Keratinocyte (primary cell): ENCODE data around the gene SLC35A2.

Experiments
- CTCF ChIP-seq, 3 experiments: IDR thresholded peaks in 1 of 3; conservative IDR thresholded peaks in 1 of 3; optimal IDR thresholded peaks in 1 of 3; 2 replicates in 2 of 3; 3 replicates in 1 of 3; pipeline versions ENCODE3 to v1.5.1; 2011; ENCODE audit warnings: low read length in 3 of 3, mild to moderate bottlenecking in 3 of 3, moderate library complexity in 2 of 3, control low read depth in 1 of 3, inconsistent platforms in 1 of 3; ENCODE audit not compliant: insufficient read depth in 2 of 3; ENCODE audit errors: extremely low read depth in 1 of 3
- EZH2 ChIP-seq: IDR thresholded peaks from one replicate; pipeline ENCODE4 v1.6.1; 2012; ENCODE audit warnings: inconsistent platforms, mild to moderate bottlenecking, low read length, moderate library complexity

GRCh38 chrX:48905090-48905790, 6.2 kb downstream of the SLC35A2 start:
- no peak for TF ChIP-seq CTCF (optimal IDR thresholded peaks at IDR 0.05 in 1 of 3, IDR thresholded peaks at IDR 0.05 in 1 of 3, conservative IDR thresholded peaks at IDR 0.05 in 1 of 3; ENCODE audit: extremely low read depth in 1 of 3, insufficient read depth in 2 of 3, low read length in 3 of 3)
- TF ChIP-seq EZH2 = no peak
